HG03066 (cell line): ENCODE measurements around the gene CYB5R3.
"Not testable (repeated sequence)": the region's sequence is repeated elsewhere in the genome, so short reads cannot be mapped to it uniquely, and the experiment has no call there.

Experiments used
- ATAC-seq: cut with Tn5 transposase; IDR thresholded peaks from one replicate; pipeline ENCODE4 v1.9.1; 2021; ENCODE audit warnings: low read depth; ENCODE audit not compliant: unreplicated experiment

Gene CYB5R3

GRCh38 chr22:42575996-42576574 is 73.1 kb downstream of the CYB5R3 start:
- ATAC-seq: not testable (repeated sequence)

GRCh38 chr22:42574468-42574867 is 74.7 kb downstream of the CYB5R3 start:
- not testable (repeated sequence) for ATAC-seq

GRCh38 chr22:42574046-42574445 is 75.1 kb downstream of the CYB5R3 start:
- ATAC-seq: not testable (repeated sequence)

GRCh38 chr22:42571068-42571467 is 78.1 kb downstream of the CYB5R3 start:
- ATAC-seq: not testable (repeated sequence)

GRCh38 chr22:42570580-42570979 is 78.6 kb downstream of the CYB5R3 start:
- not testable (repeated sequence) for ATAC-seq

- not testable (repeated sequence) for ATAC-seq
Observed at GRCh38 chr22:42567950-42568349, 81.2 kb downstream of the CYB5R3 start.
